Panc1 (cell line): ENCODE data around the gene APCDD1. TPM values are rescaled to one million over a fixed set of nuclear protein-coding genes. Genes with fewer than 3 reads are reported as not detected.

Experiments used
- ATAC-seq: fragments of 200-7000 bp; cut with Tn5 transposase; 2 replicates; pipeline ENCODE4 v1.9.1; 2020; ENCODE audit warnings: mild to moderate bottlenecking, moderate library complexity
- BruUV-seq: library from RNA; stranded (reverse); fragments of 400-500 nt; replicated peaks from 2 replicates; lab custom pipeline; 2021; lab: Mats Ljungman, UMichigan
- CTCF ChIA-PET: fragments of 300-600 bp; sonication (Branson Sonifier 250); formaldehyde crosslinking; loops from one replicate; lab custom pipeline; 2022; ENCODE audit warnings: antibody characterized with exemption; lab: Charles Lee
- POLR2A ChIA-PET: fragments of 300-600 bp; sonication (Branson Sonifier 250); formaldehyde crosslinking; loops from one replicate; lab custom pipeline; 2022; ENCODE audit warnings: antibody characterized with exemption; lab: Charles Lee
- DNase-seq: peaks from one replicate; pipeline ENCODE4 v3.0.0-alpha.2; 2010; ENCODE audit warnings: low read depth, low spot score
- H3K27ac ChIP-seq: 2 replicates; pipeline ENCODE4 v1.5.1; 2011; ENCODE audit warnings: mild to moderate bottlenecking, low read length, inconsistent platforms
- H3K27me3 ChIP-seq: fragments of 200-500 bp; sonication (Bioruptor generic); 2 replicates; pipeline ENCODE4 v1.6.0; 2014; ENCODE audit warnings: low read length, inconsistent platforms; ENCODE audit not compliant: control insufficient read depth, insufficient read depth
- H3K36me3 ChIP-seq: fragments of 200-500 bp; sonication (Bioruptor generic); 2 replicates; pipeline ENCODE4 v1.5.1; 2014; ENCODE audit warnings: inconsistent platforms, mild to moderate bottlenecking, low read length, moderate library complexity; ENCODE audit not compliant: control insufficient read depth, insufficient read depth
- H3K4me1 ChIP-seq: 2 replicates; pipeline ENCODE4 v1.5.1; 2011; ENCODE audit warnings: inconsistent platforms, mild to moderate bottlenecking, low read length, moderate library complexity; ENCODE audit not compliant: control insufficient read depth, insufficient read depth
- H3K4me3 ChIP-seq, 2 experiments: 2 replicates each; pipeline ENCODE4 v1.5.1; 2011 to 2012; ENCODE audit warnings: low read depth in 2 of 2, low read length in 2 of 2, mild to moderate bottlenecking in 2 of 2, inconsistent platforms in 1 of 2, moderate library complexity in 1 of 2
- H3K9me3 ChIP-seq: fragments of 200-500 bp; sonication (Bioruptor generic); 2 replicates; pipeline ENCODE4 v1.5.1; 2014; ENCODE audit warnings: low read depth, mild to moderate bottlenecking, inconsistent platforms, low read length, moderate library complexity; ENCODE audit not compliant: control insufficient read depth, insufficient read depth
- POLR2AphosphoS5 ChIP-seq: IDR thresholded peaks from 2 replicates; pipeline ENCODE4 v1.6.1; 2012; ENCODE audit warnings: mild to moderate bottlenecking, low read depth, low read length, moderate library complexity
- SIN3A ChIP-seq: IDR thresholded peaks from 2 replicates; pipeline ENCODE4 v1.6.1; 2012; ENCODE audit warnings: low read depth, mild to moderate bottlenecking, low read length, moderate library complexity, borderline replicate concordance; ENCODE audit not compliant: insufficient read depth
- TCF7L2 ChIP-seq: IDR thresholded peaks from 2 replicates; pipeline ENCODE4 v1.6.1; 2011; ENCODE audit warnings: mild to moderate bottlenecking, low read depth, low read length, inconsistent platforms
- in situ Hi-C: cut with HindIII; loops from 2 replicates; pipeline ENCODE4 v1.10.0; 2016; ENCODE audit warnings: low sequenced_read_pairs, low pct_unique_long_range_greater_than_20kb
- intact Hi-C: fragments of 100-400 bp; cut with micrococcal nuclease; formaldehyde crosslinking; loops from one replicate; pipeline ENCODE4 v1.10.0; 2022; ENCODE audit not compliant: unreplicated experiment
- total RNA-seq: library from RNA; stranded (reverse); gene quantifications from one replicate; pipeline ENCODE4 v1.2.1, GENCODE V29; 2021; ENCODE audit not compliant: unreplicated experiment
- TF ChIP-seq, protein P1 (sequence below): fragments of 450-650 bp; IDR thresholded peaks from 2 replicates; pipeline ENCODE4 v1.5.1; 2017; ENCODE audit warnings: mild to moderate bottlenecking
- TF ChIP-seq, protein P2 (sequence below), 2 experiments: IDR thresholded peaks; 2 replicates each; pipeline ENCODE4 v1.6.1; 2011 to 2012; ENCODE audit warnings: low read depth in 2 of 2, control low read depth in 1 of 2, low read length in 1 of 2, mild to moderate bottlenecking in 1 of 2, moderate library complexity in 1 of 2; ENCODE audit not compliant: insufficient read depth in 1 of 2

The APCDD1 gene
- total RNA-seq, 1 experiment from 2014 or later: 0.36 TPM

DNA sequence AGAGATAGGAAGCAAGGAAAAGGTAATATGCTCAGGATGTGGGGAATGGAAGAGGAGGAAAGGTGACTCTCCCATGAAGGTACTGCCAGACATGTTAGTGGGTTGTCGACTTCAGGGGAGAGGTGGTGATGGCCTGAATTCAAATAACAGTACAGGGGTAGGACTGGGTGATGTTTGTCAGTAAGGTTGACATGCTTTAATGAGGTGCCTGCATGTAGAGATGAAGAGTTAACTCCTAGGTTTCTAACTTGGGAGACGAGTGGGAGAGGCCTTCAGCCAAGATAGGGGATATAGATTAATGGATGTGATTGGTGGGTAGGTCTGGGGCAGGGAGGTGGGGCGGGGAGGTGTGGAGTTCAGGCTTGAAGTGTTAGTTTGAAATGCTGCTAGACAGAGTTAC, 74.0 kb downstream of the APCDD1 start:
- ChIA-PET POLR2A (no interaction called here), CTCF (no interaction called here)
- Histone ChIP-seq H3K27me3 (no peaks in the 10 kb centered on the region), H3K27ac (no peak overlapping the region), H3K36me3 (no peaks in the 10 kb centered on the region; the same call in 1 of the 2 replicates), H3K4me1 (peaks cover 15% of the 10 kb centered on the region), H3K4me3 (no peak overlapping the region), H3K9me3 (no peaks in the 10 kb centered on the region)
- intact Hi-C loops (no loop called here), in situ Hi-C loops (no loop called here)
- ATAC-seq (no peak), DNase-seq (no peak)
- TF ChIP-seq, protein P1, sequence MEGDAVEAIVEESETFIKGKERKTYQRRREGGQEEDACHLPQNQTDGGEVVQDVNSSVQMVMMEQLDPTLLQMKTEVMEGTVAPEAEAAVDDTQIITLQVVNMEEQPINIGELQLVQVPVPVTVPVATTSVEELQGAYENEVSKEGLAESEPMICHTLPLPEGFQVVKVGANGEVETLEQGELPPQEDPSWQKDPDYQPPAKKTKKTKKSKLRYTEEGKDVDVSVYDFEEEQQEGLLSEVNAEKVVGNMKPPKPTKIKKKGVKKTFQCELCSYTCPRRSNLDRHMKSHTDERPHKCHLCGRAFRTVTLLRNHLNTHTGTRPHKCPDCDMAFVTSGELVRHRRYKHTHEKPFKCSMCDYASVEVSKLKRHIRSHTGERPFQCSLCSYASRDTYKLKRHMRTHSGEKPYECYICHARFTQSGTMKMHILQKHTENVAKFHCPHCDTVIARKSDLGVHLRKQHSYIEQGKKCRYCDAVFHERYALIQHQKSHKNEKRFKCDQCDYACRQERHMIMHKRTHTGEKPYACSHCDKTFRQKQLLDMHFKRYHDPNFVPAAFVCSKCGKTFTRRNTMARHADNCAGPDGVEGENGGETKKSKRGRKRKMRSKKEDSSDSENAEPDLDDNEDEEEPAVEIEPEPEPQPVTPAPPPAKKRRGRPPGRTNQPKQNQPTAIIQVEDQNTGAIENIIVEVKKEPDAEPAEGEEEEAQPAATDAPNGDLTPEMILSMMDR: no peak
- no peak for TF ChIP-seq TCF7L2
- TF ChIP-seq, protein P2, sequence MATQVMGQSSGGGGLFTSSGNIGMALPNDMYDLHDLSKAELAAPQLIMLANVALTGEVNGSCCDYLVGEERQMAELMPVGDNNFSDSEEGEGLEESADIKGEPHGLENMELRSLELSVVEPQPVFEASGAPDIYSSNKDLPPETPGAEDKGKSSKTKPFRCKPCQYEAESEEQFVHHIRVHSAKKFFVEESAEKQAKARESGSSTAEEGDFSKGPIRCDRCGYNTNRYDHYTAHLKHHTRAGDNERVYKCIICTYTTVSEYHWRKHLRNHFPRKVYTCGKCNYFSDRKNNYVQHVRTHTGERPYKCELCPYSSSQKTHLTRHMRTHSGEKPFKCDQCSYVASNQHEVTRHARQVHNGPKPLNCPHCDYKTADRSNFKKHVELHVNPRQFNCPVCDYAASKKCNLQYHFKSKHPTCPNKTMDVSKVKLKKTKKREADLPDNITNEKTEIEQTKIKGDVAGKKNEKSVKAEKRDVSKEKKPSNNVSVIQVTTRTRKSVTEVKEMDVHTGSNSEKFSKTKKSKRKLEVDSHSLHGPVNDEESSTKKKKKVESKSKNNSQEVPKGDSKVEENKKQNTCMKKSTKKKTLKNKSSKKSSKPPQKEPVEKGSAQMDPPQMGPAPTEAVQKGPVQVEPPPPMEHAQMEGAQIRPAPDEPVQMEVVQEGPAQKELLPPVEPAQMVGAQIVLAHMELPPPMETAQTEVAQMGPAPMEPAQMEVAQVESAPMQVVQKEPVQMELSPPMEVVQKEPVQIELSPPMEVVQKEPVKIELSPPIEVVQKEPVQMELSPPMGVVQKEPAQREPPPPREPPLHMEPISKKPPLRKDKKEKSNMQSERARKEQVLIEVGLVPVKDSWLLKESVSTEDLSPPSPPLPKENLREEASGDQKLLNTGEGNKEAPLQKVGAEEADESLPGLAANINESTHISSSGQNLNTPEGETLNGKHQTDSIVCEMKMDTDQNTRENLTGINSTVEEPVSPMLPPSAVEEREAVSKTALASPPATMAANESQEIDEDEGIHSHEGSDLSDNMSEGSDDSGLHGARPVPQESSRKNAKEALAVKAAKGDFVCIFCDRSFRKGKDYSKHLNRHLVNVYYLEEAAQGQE (IDR thresholded peaks at IDR 0.05; ENCODE audit: insufficient read depth in 1 of 2, low read depth in 2 of 2, low read length in 1 of 2): no peak
- no peak for TF ChIP-seq POLR2AphosphoS5
- TF ChIP-seq SIN3A: no peak
- BruUV-seq: no TSS peak

DNA sequence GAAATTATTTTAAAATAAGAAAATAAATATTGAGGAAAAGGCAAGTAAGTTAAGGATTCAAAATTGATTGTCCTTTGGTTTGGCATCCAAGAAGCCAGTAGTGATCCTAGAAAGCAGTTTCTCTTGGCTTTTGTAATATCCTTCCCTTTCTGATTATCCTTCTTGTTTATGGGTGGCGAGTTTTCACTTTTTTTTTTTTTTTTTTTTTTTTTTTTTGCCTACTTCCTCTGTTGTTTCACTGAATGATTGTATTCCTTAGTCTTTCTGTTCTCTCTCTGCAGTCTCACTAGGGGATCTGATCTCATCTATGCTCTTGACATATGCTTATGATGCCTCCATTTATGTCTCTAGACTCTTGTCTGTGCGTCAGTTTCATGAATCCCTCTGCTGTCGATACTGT, 75.6 kb downstream of the APCDD1 start:
- intact Hi-C loops: no loop called here
- no peak for DNase-seq
- CTCF ChIA-PET: no interaction called here
- Histone ChIP-seq H3K9me3 (no peaks in the 10 kb centered on the region), H3K4me3 (no peak overlapping the region), H3K27ac (no peak overlapping the region), H3K27me3 (no peaks in the 10 kb centered on the region), H3K36me3 (peaks cover 3% of the 10 kb centered on the region; the same call in 1 of the 2 replicates), H3K4me1 (peaks cover 15% of the 10 kb centered on the region)
- in situ Hi-C loops: no loop called here
- ATAC-seq: no peak
- BruUV-seq: no TSS peak
- TF ChIP-seq SIN3A: no peak
- no peak for TF ChIP-seq TCF7L2
- POLR2A ChIA-PET: no interaction called here

DNA sequence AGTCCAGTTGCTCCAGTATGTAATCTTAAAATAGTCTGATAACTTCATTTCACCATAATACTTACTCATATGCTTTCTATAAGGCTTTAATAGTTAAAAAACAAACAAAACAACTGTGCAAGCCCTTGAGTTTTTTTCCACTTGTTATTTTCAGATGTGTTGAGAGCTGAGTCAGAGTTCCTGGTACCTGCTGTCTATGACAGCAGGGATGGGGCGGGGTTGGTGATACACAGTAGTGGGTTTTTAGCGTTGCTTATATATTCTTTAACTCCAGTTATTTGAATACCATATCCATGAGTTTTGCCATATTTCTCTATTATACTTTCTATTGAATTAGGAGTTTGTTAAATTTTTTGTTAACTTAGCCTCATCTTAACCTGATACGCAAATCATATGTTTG, 76.4 kb downstream of the APCDD1 start:
- no peak for DNase-seq
- CTCF ChIA-PET: no interaction called here

More for the DNA sequence above, 76.4 kb downstream of the APCDD1 start:
- Histone ChIP-seq H3K27me3 (no peaks in the 10 kb centered on the region), H3K4me3 (no peak overlapping the region), H3K9me3 (no peaks in the 10 kb centered on the region), H3K27ac (no peak overlapping the region), H3K36me3 (peaks cover 3% of the 10 kb centered on the region; the same call in 1 of the 2 replicates), H3K4me1 (peaks cover 15% of the 10 kb centered on the region)
- no peak for ATAC-seq
- BruUV-seq: no TSS peak
- intact Hi-C loops: no loop called here
- in situ Hi-C loops: no loop called here
- POLR2A ChIA-PET: no interaction called here
- no peak for TF ChIP-seq TCF7L2
- no peak for TF ChIP-seq SIN3A
- TF ChIP-seq, protein P1: no peak
- no peak for TF ChIP-seq POLR2AphosphoS5
- TF ChIP-seq, protein P2 (IDR thresholded peaks at IDR 0.05; ENCODE audit: insufficient read depth in 1 of 2, low read depth in 2 of 2, low read length in 1 of 2): no peak
